SK-N-SH (cell line): ENCODE measurements around the gene ANAPC5. TPM values are rescaled to one million over a fixed set of nuclear protein-coding genes. Genes with fewer than 3 reads are reported as not detected.

ENCODE experiments used
- CTCF ChIA-PET: fragments of 300-600, 350-600 bp; formaldehyde crosslinking; extraction: SDS; loops from one replicate; lab custom pipeline; 2021; lab: Yijun Ruan, JAX
- POLR2A ChIA-PET: fragments of 350-600 bp; sonication (Branson Sonifier 250); formaldehyde crosslinking; extraction: SDS; loops from one replicate; lab custom pipeline; 2020; ENCODE audit warnings: antibody characterized with exemption, inconsistent platforms; lab: Yijun Ruan, JAX
- DNase-seq: peaks from one replicate; pipeline ENCODE4 v3.0.0; 2012
- H2AFZ ChIP-seq: fragments of 200-600 bp; sonication (generic); 2 replicates; pipeline ENCODE4 v1.8.1; 2016; ENCODE audit warnings: antibody characterized with exemption, mild to moderate bottlenecking, low read depth
- H3F3A ChIP-seq: fragments of 200-600 bp; sonication (generic); replicated peaks from 2 replicates; pipeline ENCODE3; 2016; ENCODE audit warnings: antibody characterized with exemption, mild to moderate bottlenecking; ENCODE audit not compliant: insufficient read depth
- H3K27ac ChIP-seq, 2 experiments: fragments of 200-500 bp in 1 of 2; fragments of 200-600 bp in 1 of 2; sonication (Bioruptor generic) in 1 of 2; sonication (generic), shearing (Covaris generic) in 1 of 2; 2 replicates each; pipeline versions ENCODE4 v1.5.1 to v1.6.1; 2014 to 2016; ENCODE audit warnings: low read depth in 2 of 2, inconsistent platforms in 1 of 2, low read length in 1 of 2, mild to moderate bottlenecking in 1 of 2, mixed read lengths in 1 of 2
- H3K27me3 ChIP-seq: fragments of 200-600 bp; sonication (generic), shearing (Covaris generic); 2 replicates; pipeline ENCODE4 v1.6.1; 2016; ENCODE audit warnings: mixed run types; ENCODE audit not compliant: insufficient read depth
- H3K36me3 ChIP-seq, 2 experiments: fragments of 200-500 bp in 1 of 2; fragments of 200-600 bp in 1 of 2; sonication (Bioruptor generic) in 1 of 2; sonication (generic) in 1 of 2; replicated peaks in 1 of 2; 2 replicates each; pipeline versions ENCODE3 to v1.5.1; 2014 to 2016; ENCODE audit warnings: low read length in 1 of 2, mild to moderate bottlenecking in 1 of 2; ENCODE audit not compliant: insufficient read depth in 2 of 2, control insufficient read depth in 1 of 2
- H3K4me1 ChIP-seq, 2 experiments: fragments of 200-500 bp in 1 of 2; fragments of 200-600 bp in 1 of 2; sonication (Bioruptor generic) in 1 of 2; sonication (generic), shearing (Covaris generic) in 1 of 2; 2 replicates each; pipeline versions ENCODE4 v1.5.1 to v1.6.1; 2014 to 2016; ENCODE audit warnings: low read depth in 1 of 2, low read length in 1 of 2, mixed run types in 1 of 2; ENCODE audit not compliant: insufficient read depth in 2 of 2, control insufficient read depth in 1 of 2
- H3K4me2 ChIP-seq: fragments of 200-600 bp; sonication (generic), shearing (Covaris generic); 2 replicates; pipeline ENCODE4 v1.6.1; 2017; ENCODE audit warnings: mixed run types
- H3K4me3 ChIP-seq, 2 experiments: fragments of 200-500 bp in 1 of 2; fragments of 200-600 bp in 1 of 2; sonication (Bioruptor generic) in 1 of 2; sonication (generic), shearing (Covaris generic) in 1 of 2; 2 replicates each; pipeline versions ENCODE4 v1.5.1 to v1.8.1; 2014 to 2016; ENCODE audit warnings: low read depth in 2 of 2, inconsistent platforms in 1 of 2, low read length in 1 of 2, mild to moderate bottlenecking in 1 of 2, mixed read lengths in 1 of 2, moderate library complexity in 1 of 2
- H3K79me2 ChIP-seq: fragments of 200-600 bp; sonication (generic); 2 replicates; pipeline ENCODE4 v1.8.1; 2017; ENCODE audit warnings: mild to moderate bottlenecking; ENCODE audit not compliant: insufficient read depth
- H3K9ac ChIP-seq: fragments of 200-600 bp; sonication (generic); 2 replicates; pipeline ENCODE4 v1.6.1; 2017; ENCODE audit warnings: mixed run types
- H3K9me2 ChIP-seq: fragments of 200-600 bp; sonication (generic); 2 replicates; pipeline ENCODE4 v1.6.1; 2017; ENCODE audit warnings: mixed run types
- H3K9me3 ChIP-seq: fragments of 200-600 bp; sonication (generic); 2 replicates; pipeline ENCODE4 v1.6.1; 2017; ENCODE audit warnings: mixed run types, mild to moderate bottlenecking, moderate library complexity
- H4K20me1 ChIP-seq: fragments of 200-600 bp; sonication (generic); 2 replicates; pipeline ENCODE4 v1.6.1; 2017; ENCODE audit warnings: mild to moderate bottlenecking, mixed run types; ENCODE audit not compliant: insufficient read depth
- CHD2 ChIP-seq: fragments of 150-350 bp; IDR thresholded peaks from 2 replicates; pipeline ENCODE4 v1.6.1; 2018; ENCODE audit warnings: low read length; ENCODE audit not compliant: partially characterized antibody
- CTCF ChIP-seq: fragments of 200-600 bp; sonication (generic); IDR thresholded peaks from 2 replicates; pipeline ENCODE4 v1.6.1; 2017; ENCODE audit warnings: antibody characterized with exemption, mild to moderate bottlenecking, moderate library complexity
- ELF1 ChIP-seq: IDR thresholded peaks from 2 replicates; pipeline ENCODE4 v1.4.0; 2012
- EP300 ChIP-seq, 2 experiments: IDR thresholded peaks; 2 replicates each; pipeline versions ENCODE4 v1.4.0 to v1.6.1; 2012; ENCODE audit warnings: borderline replicate concordance in 1 of 2, low read depth in 1 of 2, low read length in 1 of 2
- EZH2phosphoT487 ChIP-seq: fragments of 200-600 bp; sonication (generic); IDR thresholded peaks from 2 replicates; pipeline ENCODE4 v1.6.1; 2017; ENCODE audit warnings: low read depth, mixed run types, mild to moderate bottlenecking, antibody characterized with exemption, moderate library complexity, borderline replicate concordance
- FOXJ3 ChIP-seq: sonication (generic); formaldehyde crosslinking; IDR thresholded peaks from 2 replicates; pipeline ENCODE4 v1.5.1; 2020; ENCODE audit warnings: mild to moderate bottlenecking, missing genetic modification reagents
- FOXM1 ChIP-seq: IDR thresholded peaks from 2 replicates; pipeline ENCODE4 v1.4.0; 2012; ENCODE audit warnings: low read depth, mild to moderate bottlenecking
- GABPA ChIP-seq: IDR thresholded peaks from 2 replicates; pipeline ENCODE4 v1.4.0; 2012; ENCODE audit warnings: low read depth, mild to moderate bottlenecking
- GATA2 ChIP-seq: sonication (generic); formaldehyde crosslinking; IDR thresholded peaks from 2 replicates; pipeline ENCODE4 v1.5.0; 2020; ENCODE audit warnings: mild to moderate bottlenecking, missing genetic modification reagents
- MAX ChIP-seq: IDR thresholded peaks from 2 replicates; pipeline ENCODE4 v1.4.0; 2012; ENCODE audit warnings: low read depth
- MEF2A ChIP-seq: IDR thresholded peaks from 2 replicates; pipeline ENCODE4 v1.4.0; 2012; ENCODE audit warnings: low read depth, borderline replicate concordance
- PBX3 ChIP-seq: IDR thresholded peaks from 2 replicates; pipeline ENCODE4; 2012
- RCOR1 ChIP-seq: fragments of 150-350 bp; IDR thresholded peaks from 2 replicates; pipeline ENCODE4 v1.6.1; 2017; ENCODE audit warnings: antibody characterized with exemption, low read length
- SIN3A ChIP-seq: IDR thresholded peaks from 2 replicates; pipeline ENCODE4 v1.6.1; 2012; ENCODE audit warnings: low read depth, mild to moderate bottlenecking, low read length, moderate library complexity, borderline replicate concordance
- SMC3 ChIP-seq: IDR thresholded peaks from 2 replicates; pipeline ENCODE4 v1.6.1; 2012; ENCODE audit warnings: low read depth, low read length, improper control_type of control experiment
- TCF12 ChIP-seq: IDR thresholded peaks from 2 replicates; pipeline ENCODE4 v1.4.0; 2012
- USF2 ChIP-seq: fragments of 150-350 bp; IDR thresholded peaks from 2 replicates; pipeline ENCODE4 v1.6.1; 2017; ENCODE audit warnings: antibody characterized with exemption, low read length, low read depth, borderline replicate concordance
- WGBS: methylation state at CpG from one replicate; pipeline ENCODE4 v1.1.6; 2017; ENCODE audit warnings: low lambda C conversion rate; 5-methylcytosine and 5-hydroxymethylcytosine counted together
- polyA plus RNA-seq, 3 experiments: library from polyadenylated mRNA; depleted of rRNA; stranded (reverse); fragments of >200 nt; gene quantifications; 2 replicates each; pipeline ENCODE4 v1.2.3, GENCODE V29; 2012
- TF ChIP-seq, protein P1 (sequence below): fragments of 150-350 bp; IDR thresholded peaks from 2 replicates; pipeline ENCODE4 v1.6.1; 2016; ENCODE audit warnings: mild to moderate bottlenecking, low read depth, low read length
- TF ChIP-seq, protein P2 (sequence below): IDR thresholded peaks from 2 replicates; pipeline ENCODE4 v1.4.0; 2012; ENCODE audit warnings: low read depth, borderline replicate concordance

The ANAPC5 gene
- polyA plus RNA-seq, 1 of the 3 experiments (the other 2 are of a cell fraction) = 110 TPM

- Histone ChIP-seq H2AFZ (no peak overlapping the region), H3K9ac (no peak overlapping the region), H3K4me1 (no peaks in the 10 kb centered on the region; a peak in 1 of 4 replicates), H3K9me3 (no peaks in the 10 kb centered on the region), H3K79me2 (peaks cover 6% of the 10 kb centered on the region; the same call in 1 of the 2 replicates), H3K27ac (no peak overlapping the region), H3F3A (no peaks in the 10 kb centered on the region), H3K36me3 (peaks cover 0 to 3% of the 10 kb centered on the region in 2 experiments), H3K9me2 (no peaks in the 10 kb centered on the region), H3K4me3 (no peak overlapping the region), H3K27me3 (no peaks in the 10 kb centered on the region), H4K20me1 (peaks cover 5% of the 10 kb centered on the region; the same call in 1 of the 2 replicates), H3K4me2 (no peak overlapping the region)
- ChIA-PET CTCF (interaction anchor here (1.2 to 1.5 kb wide), 2 partner anchors 9 to 157 kb away, joined by 3 to 4 read pairs; no protein-coding TSS in a partner anchor), POLR2A (no interaction called here)
- 94% methylated on average over 1 of the region's 1 CpG for WGBS
- no peak for DNase-seq
- TF ChIP-seq TCF12 (no peak), EP300 (IDR thresholded peaks at IDR 0.05; ENCODE audit: borderline replicate concordance in 1 of 2, low read depth in 1 of 2, low read length in 1 of 2) (no peak), FOXJ3 (CRISPR knock-in tag) (no peak), SMC3 (no peak), CHD2 (no peak), USF2 (no peak), GATA2 (CRISPR knock-in tag) (no peak), GABPA (no peak), ELF1 (no peak), EZH2phosphoT487 (no peak)
These were observed 66.4 kb downstream of the ANAPC5 start for GRCh38 chr12:121285856-121286255.

GRCh38 chr12:121284551-121285390, 67.4 kb downstream of the ANAPC5 start:
- no peaks in the 10 kb centered on the region for H3K9me3 ChIP-seq
- H3K4me1 ChIP-seq = peaks cover 0 to 3% of the 10 kb centered on the region in 2 experiments; a peak in 1 of 4 replicates
- CTCF ChIA-PET = interaction anchor here (1.2 kb wide), 1 partner anchor 158 kb away, joined by 3 read pairs; no protein-coding TSS in a partner anchor
- H3K27ac ChIP-seq = no peak overlapping the region
- TF ChIP-seq EZH2phosphoT487 (no peak), SIN3A (no peak), SMC3 (no peak), RCOR1 (no peak), PBX3 (no peak), MEF2A (no peak), FOXM1 (no peak), GATA2 (CRISPR knock-in tag) (no peak), CTCF (no peak), MAX (no peak)
- TF ChIP-seq, protein P1, sequence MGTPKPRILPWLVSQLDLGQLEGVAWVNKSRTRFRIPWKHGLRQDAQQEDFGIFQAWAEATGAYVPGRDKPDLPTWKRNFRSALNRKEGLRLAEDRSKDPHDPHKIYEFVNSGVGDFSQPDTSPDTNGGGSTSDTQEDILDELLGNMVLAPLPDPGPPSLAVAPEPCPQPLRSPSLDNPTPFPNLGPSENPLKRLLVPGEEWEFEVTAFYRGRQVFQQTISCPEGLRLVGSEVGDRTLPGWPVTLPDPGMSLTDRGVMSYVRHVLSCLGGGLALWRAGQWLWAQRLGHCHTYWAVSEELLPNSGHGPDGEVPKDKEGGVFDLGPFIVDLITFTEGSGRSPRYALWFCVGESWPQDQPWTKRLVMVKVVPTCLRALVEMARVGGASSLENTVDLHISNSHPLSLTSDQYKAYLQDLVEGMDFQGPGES = no peak
- TF ChIP-seq, protein P2, sequence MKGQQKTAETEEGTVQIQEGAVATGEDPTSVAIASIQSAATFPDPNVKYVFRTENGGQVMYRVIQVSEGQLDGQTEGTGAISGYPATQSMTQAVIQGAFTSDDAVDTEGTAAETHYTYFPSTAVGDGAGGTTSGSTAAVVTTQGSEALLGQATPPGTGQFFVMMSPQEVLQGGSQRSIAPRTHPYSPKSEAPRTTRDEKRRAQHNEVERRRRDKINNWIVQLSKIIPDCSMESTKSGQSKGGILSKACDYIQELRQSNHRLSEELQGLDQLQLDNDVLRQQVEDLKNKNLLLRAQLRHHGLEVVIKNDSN = no peak
- H3K27me3 ChIP-seq = no peaks in the 10 kb centered on the region
- H3K4me3 ChIP-seq = no peak overlapping the region
- peaks cover 0 to 3% of the 10 kb centered on the region in 2 experiments for H3K36me3 ChIP-seq
- H3K9ac ChIP-seq = no peak overlapping the region
- no peak overlapping the region for H3K4me2 ChIP-seq
- POLR2A ChIA-PET = no interaction called here
- 93% methylated on average over 14 of the region's 14 CpGs for WGBS
- H2AFZ ChIP-seq = no peak overlapping the region
- no peaks in the 10 kb centered on the region for H3K9me2 ChIP-seq
- no peaks in the 10 kb centered on the region for H3F3A ChIP-seq
- DNase-seq = no peak
- H3K79me2 ChIP-seq = peaks cover 6% of the 10 kb centered on the region; the same call in 1 of the 2 replicates
- peaks cover 5% of the 10 kb centered on the region; the same call in 1 of the 2 replicates for H4K20me1 ChIP-seq
